ENCODE data around the gene NANS. TPM values are rescaled to one million over a fixed set of nuclear protein-coding genes. Genes with fewer than 3 reads are reported as not detected.

Gene NANS
- total and polyA plus RNA-seq, 2 of the 13 experiments (the other 11 are each of a cell fraction or from before 2014, with no cell fraction given), result 86.9 to 203 TPM

GRCh38 chr9:98009936-98010335, 46.6 kb upstream of the NANS start:
- Histone ChIP-seq H3K9me3 (ENCODE audit: low read length) (no peaks in the 10 kb centered on the region), H3K36me3 (replicated peaks in 1 of 2; ENCODE audit: control insufficient read depth in 1 of 2, insufficient read depth in 2 of 2, low read length in 2 of 2) (peaks cover 40 to 92% of the 10 kb centered on the region in 2 experiments), H3K79me2 (ENCODE audit: insufficient read depth, low read length) (peaks cover 3% of the 10 kb centered on the region), H3K27ac (ENCODE audit: extremely low read length, insufficient read depth, low read length) (no peak overlapping the region), H3K4me2 (ENCODE audit: low read depth, low read length) (no peak overlapping the region), H3K27me3 (ENCODE audit: control insufficient read depth in 1 of 2, insufficient read depth in 2 of 2, low read length in 2 of 2) (no peaks in the 10 kb centered on the region), H2AFZ (ENCODE audit: low read length) (no peak overlapping the region), H3K4me1 (ENCODE audit: insufficient read depth, low read length) (no peaks in the 10 kb centered on the region), H3K4me3 (replicated peaks in 1 of 3; ENCODE audit: insufficient read depth in 1 of 3, low read depth in 2 of 3, low read length in 3 of 3) (no peak overlapping the region), H3K9ac (ENCODE audit: insufficient read depth, low read depth, low read length) (no peak overlapping the region), H4K20me1 (ENCODE audit: insufficient read depth, low read length) (no peaks in the 10 kb centered on the region)
- POLR2A ChIA-PET, result no interaction called here
- no peak for ATAC-seq
- 90% methylated on average over 1 of the region's 1 CpG for WGBS (ENCODE audit: low lambda C conversion rate)
- no peak for FAIRE-seq
- CTCF ChIA-PET (ENCODE audit: low intra/inter-chr PET ratio, low total read pairs), result no interaction called here
- in situ Hi-C loops (cut with HindIII; ENCODE audit: extremely low pct_ligation_motif_present, low pct_unique_long_range_greater_than_20kb) (no loop called here), intact Hi-C loops (cut with micrococcal nuclease; ENCODE audit: unreplicated experiment) (no loop called here)
- no peak for DNase-seq (ENCODE audit: low spot score)
- BruUV-seq (replicated peaks), result TSS peak; percentile 1
- no peak for TF ChIP-seq ZBTB4 (CRISPR knock-in tag; IDR thresholded peaks at IDR 0.05; ENCODE audit: borderline replicate concordance)
- no peak for TF ChIP-seq CREB3 (CRISPR knock-in tag; IDR thresholded peaks at IDR 0.05)
- no peak for TF ChIP-seq SMYD3 (CRISPR knock-in tag; IDR thresholded peaks at IDR 0.05)
- TF ChIP-seq ZBTB44 (CRISPR knock-in tag; IDR thresholded peaks at IDR 0.05), result no peak
- TF ChIP-seq NR2F1 (CRISPR knock-in tag; IDR thresholded peaks at IDR 0.05), result no peak
- no peak for TF ChIP-seq TEF (CRISPR knock-in tag; IDR thresholded peaks at IDR 0.05)
- no peak for TF ChIP-seq ZBTB40 (IDR thresholded peaks at IDR 0.05)
- no peak for TF ChIP-seq ZBTB40 (CRISPR knock-in tag; IDR thresholded peaks at IDR 0.05)

Measured in HepG2 (cell line).